IMR-90 (cell line): ENCODE data around the gene ART3. TPM values are rescaled to one million over a fixed set of nuclear protein-coding genes. Genes with fewer than 3 reads are reported as not detected.

Source experiments
- ATAC-seq: fragments of 200-7000 bp; cut with Tn5 transposase; 2 replicates; pipeline ENCODE4 v1.9.1; 2020; ENCODE audit warnings: low read depth, mild to moderate bottlenecking, moderate library complexity
- BruUV-seq: library from RNA; stranded (reverse); fragments of 400-500 nt; replicated peaks from 2 replicates; lab custom pipeline; 2021; lab: Mats Ljungman, UMichigan
- CTCF ChIA-PET: fragments of 300-600 bp; formaldehyde crosslinking; extraction: SDS; loops from one replicate; lab custom pipeline; 2021; ENCODE audit warnings: antibody characterized with exemption; lab: Yijun Ruan, JAX
- POLR2A ChIA-PET: fragments of 300-600 bp; sonication (Branson Sonifier 250); formaldehyde crosslinking; loops from one replicate; lab custom pipeline; 2022; ENCODE audit warnings: antibody characterized with exemption; ENCODE audit not compliant: unreplicated experiment; lab: Charles Lee
- DNase-seq: peaks from one replicate; pipeline ENCODE4 v3.0.0; 2013
- H2AFZ ChIP-seq: replicated peaks from 2 replicates; pipeline ENCODE3; 2013; ENCODE audit warnings: low read length, mild to moderate bottlenecking; ENCODE audit not compliant: poor library complexity
- H2AK5ac ChIP-seq: 2 replicates; pipeline ENCODE4 v1.6.1; 2013; ENCODE audit warnings: low read depth, low read length, inconsistent platforms
- H2AK9ac ChIP-seq: replicated peaks from 2 replicates; pipeline ENCODE3; 2013; ENCODE audit warnings: mild to moderate bottlenecking, low read depth, low read length, moderate library complexity; ENCODE audit not compliant: poor library complexity
- H2BK120ac ChIP-seq: 2 replicates; pipeline ENCODE4 v1.6.1; 2013; ENCODE audit warnings: low read depth, low read length, inconsistent platforms
- H2BK15ac ChIP-seq: 3 replicates; pipeline ENCODE4 v1.6.1; 2013; ENCODE audit warnings: low read depth, low read length, inconsistent platforms
- H2BK20ac ChIP-seq: 2 replicates; pipeline ENCODE4 v1.6.1; 2013; ENCODE audit warnings: low read depth, mild to moderate bottlenecking, inconsistent platforms, low read length, moderate library complexity
- H2BK5ac ChIP-seq: 2 replicates; pipeline ENCODE4 v1.6.1; 2013; ENCODE audit warnings: mild to moderate bottlenecking, low read depth, low read length, inconsistent platforms; ENCODE audit not compliant: poor library complexity, severe bottlenecking
- H3K14ac ChIP-seq: replicated peaks from 2 replicates; pipeline ENCODE4 v1.6.1; 2013; ENCODE audit warnings: low read depth, low read length, inconsistent platforms
- H3K18ac ChIP-seq: 2 replicates; pipeline ENCODE4 v1.6.1; 2013; ENCODE audit warnings: low read depth, low read length, control low read depth
- H3K23ac ChIP-seq: 2 replicates; pipeline ENCODE4 v1.6.1; 2013; ENCODE audit warnings: low read depth, low read length, inconsistent platforms
- H3K27ac ChIP-seq: 2 replicates; pipeline ENCODE4 v1.5.1; 2013; ENCODE audit warnings: mild to moderate bottlenecking, control low read depth, low read length; ENCODE audit not compliant: insufficient read depth
- H3K27me3 ChIP-seq: 2 replicates; pipeline ENCODE4 v1.6.1; 2013; ENCODE audit warnings: low read length; ENCODE audit not compliant: control insufficient read depth, insufficient read depth
- H3K36me3 ChIP-seq: 2 replicates; pipeline ENCODE4 v1.6.1; 2013; ENCODE audit warnings: low read length, mixed read lengths; ENCODE audit not compliant: control insufficient read depth, insufficient read depth
- H3K4ac ChIP-seq: 2 replicates; pipeline ENCODE4 v1.6.1; 2013; ENCODE audit warnings: low read depth, low read length, inconsistent platforms
- H3K4me1 ChIP-seq: 2 replicates; pipeline ENCODE4 v1.6.1; 2013; ENCODE audit warnings: low read length, mixed read lengths; ENCODE audit not compliant: control insufficient read depth, insufficient read depth
- H3K4me2 ChIP-seq: 2 replicates; pipeline ENCODE4 v1.6.1; 2013; ENCODE audit warnings: low read depth, mild to moderate bottlenecking, control low read depth, low read length, moderate library complexity
- H3K4me3 ChIP-seq: 2 replicates; pipeline ENCODE4 v1.5.1; 2013; ENCODE audit warnings: low read depth, mild to moderate bottlenecking, control low read depth, low read length, moderate library complexity; ENCODE audit not compliant: insufficient read depth
- H3K56ac ChIP-seq: 2 replicates; pipeline ENCODE4 v1.6.1; 2013; ENCODE audit warnings: low read length, inconsistent platforms; ENCODE audit not compliant: insufficient read depth; ENCODE audit errors: extremely low read depth
- H3K79me1 ChIP-seq, 2 experiments: 2 replicates each; pipeline ENCODE4 v1.6.1; 2013; ENCODE audit warnings: low read length in 2 of 2, inconsistent platforms in 1 of 2, low read depth in 1 of 2
- H3K9ac ChIP-seq: 2 replicates; pipeline ENCODE4 v1.6.1; 2013; ENCODE audit warnings: low read depth, low read length, control low read depth
- H3K9me1 ChIP-seq: 2 replicates; pipeline ENCODE4 v1.6.1; 2013; ENCODE audit warnings: low read length, inconsistent platforms; ENCODE audit not compliant: insufficient read depth
- H3K9me3 ChIP-seq: 2 replicates; pipeline ENCODE4 v1.6.1; 2013; ENCODE audit warnings: low read length; ENCODE audit not compliant: control insufficient read depth, insufficient read depth
- H4K20me1 ChIP-seq: 2 replicates; pipeline ENCODE4 v1.6.1; 2013; ENCODE audit warnings: low read length, inconsistent platforms; ENCODE audit not compliant: insufficient read depth
- H4K5ac ChIP-seq: 2 replicates; pipeline ENCODE4 v1.6.1; 2013; ENCODE audit warnings: mild to moderate bottlenecking, low read depth, low read length, control low read depth
- H4K8ac ChIP-seq, 2 experiments: 2 replicates each; pipeline ENCODE4 v1.6.1; 2013; ENCODE audit warnings: low read depth in 2 of 2, low read length in 2 of 2, control low read depth in 1 of 2, inconsistent platforms in 1 of 2
- H4K91ac ChIP-seq: 2 replicates; pipeline ENCODE4 v1.6.1; 2013; ENCODE audit warnings: low read depth, low read length, inconsistent platforms; ENCODE audit not compliant: insufficient read depth
- BHLHE40 ChIP-seq: fragments of 150-350 bp; IDR thresholded peaks from 2 replicates; pipeline ENCODE4 v1.6.1; 2016; ENCODE audit warnings: mild to moderate bottlenecking, low read depth, low read length
- CEBPB ChIP-seq: IDR thresholded peaks from 2 replicates; pipeline ENCODE4 v1.6.1; 2012; ENCODE audit warnings: low read depth, low read length, improper control_type of control experiment
- CHD1 ChIP-seq: IDR thresholded peaks from 2 replicates; pipeline ENCODE4 v1.6.1; 2012; ENCODE audit warnings: low read depth, low read length, improper control_type of control experiment
- FOS ChIP-seq: fragments of 150-350 bp; IDR thresholded peaks from 2 replicates; pipeline ENCODE4 v1.6.1; 2016; ENCODE audit warnings: low read depth, low read length
- MAFK ChIP-seq: IDR thresholded peaks from 2 replicates; pipeline ENCODE4 v1.6.1; 2012; ENCODE audit warnings: low read depth, low read length, improper control_type of control experiment
- MAZ ChIP-seq: IDR thresholded peaks from 2 replicates; pipeline ENCODE4 v1.6.1; 2012; ENCODE audit warnings: low read depth, mild to moderate bottlenecking, low read length, improper control_type of control experiment, moderate library complexity, borderline replicate concordance
- MXI1 ChIP-seq: IDR thresholded peaks from 2 replicates; pipeline ENCODE4 v1.6.1; 2012; ENCODE audit warnings: low read depth, mild to moderate bottlenecking, low read length, moderate library complexity, borderline replicate concordance
- NFE2L2 ChIP-seq: fragments of 150-350 bp; IDR thresholded peaks from 2 replicates; pipeline ENCODE4 v1.6.1; 2016; ENCODE audit warnings: low read depth, mild to moderate bottlenecking, low read length
- POLR2A ChIP-seq: IDR thresholded peaks from 2 replicates; pipeline ENCODE4 v1.6.1; 2012; ENCODE audit warnings: mild to moderate bottlenecking, low read depth, low read length
- RAD21 ChIP-seq: IDR thresholded peaks from 2 replicates; pipeline ENCODE4 v1.6.1; 2012; ENCODE audit warnings: low read length, improper control_type of control experiment
- RCOR1 ChIP-seq: IDR thresholded peaks from 2 replicates; pipeline ENCODE4 v1.6.1; 2012; ENCODE audit warnings: mild to moderate bottlenecking, low read length, improper control_type of control experiment; ENCODE audit not compliant: insufficient replicate concordance
- RFX5 ChIP-seq: IDR thresholded peaks from 2 replicates; pipeline ENCODE4 v1.8.0; 2012; ENCODE audit warnings: low read depth, mild to moderate bottlenecking, low read length, moderate library complexity
- SMC3 ChIP-seq: fragments of 150-350 bp; IDR thresholded peaks from 2 replicates; pipeline ENCODE4 v1.6.1; 2016; ENCODE audit warnings: low read depth, mild to moderate bottlenecking, antibody characterized with exemption, low read length, moderate library complexity
- WGBS, 2 experiments: methylation state at CpG; one replicate each; pipeline versions ENCODE4 v1.1.5 to v1.1.7; 2013; ENCODE audit warnings: missing lambda C conversion rate in 2 of 2; ENCODE audit not compliant: insufficient read length in 1 of 2; ENCODE audit errors: extremely low coverage in 2 of 2; 5-methylcytosine and 5-hydroxymethylcytosine counted together
- dilution Hi-C: fragments of 300-500 bp; cut with HindIII; formaldehyde crosslinking; loops from one replicate; pipeline ENCODE4 v1.14.3; 2018; ENCODE audit warnings: low sequenced_read_pairs; ENCODE audit not compliant: unreplicated experiment
- in situ Hi-C: fragments of 300-500 bp; cut with MboI; formaldehyde crosslinking; loops from 3 replicates; pipeline ENCODE4 v1.14.3; 2019; ENCODE audit warnings: low sequenced_read_pairs, inconsistent platforms, mixed read lengths
- intact Hi-C: fragments of 100-400 bp; cut with micrococcal nuclease; formaldehyde crosslinking; loops from 2 replicates; pipeline ENCODE4 v1.10.0; 2022
- polyA plus RNA-seq, 3 experiments: library from polyadenylated mRNA; depleted of rRNA; stranded (reverse); fragments of >200 nt; gene quantifications; 2 replicates each; pipeline ENCODE4 v1.2.3, GENCODE V29; 2012; ENCODE audit warnings: low replicate concordance in 1 of 3
- total RNA-seq: library from RNA; depleted of rRNA; stranded (reverse); fragments of >200 nt; gene quantifications from 2 replicates; pipeline ENCODE4 v1.2.3, GENCODE V29; 2012
- TF ChIP-seq, protein P1 (sequence below): fragments of 150-350 bp; IDR thresholded peaks from 2 replicates; pipeline ENCODE4 v1.6.1; 2016; ENCODE audit warnings: low read depth, mild to moderate bottlenecking, low read length, moderate library complexity, borderline replicate concordance
- TF ChIP-seq, protein P2 (sequence below): conservative IDR thresholded peaks from 2 replicates; pipeline ENCODE4 v1.5.1; 2012; ENCODE audit warnings: mild to moderate bottlenecking, low read depth, low read length, improper control_type of control experiment
- TF ChIP-seq, protein P3 (sequence below): fragments of 150-350 bp; IDR thresholded peaks from 2 replicates; pipeline ENCODE4 v1.6.1; 2017; ENCODE audit warnings: mild to moderate bottlenecking, antibody characterized with exemption, low read length, low read depth

The ART3 gene
- total and polyA plus RNA-seq, 2 of the 4 experiments (the other 2 are of a cell fraction) = 0.15 TPM; not detected in 1

DNA sequence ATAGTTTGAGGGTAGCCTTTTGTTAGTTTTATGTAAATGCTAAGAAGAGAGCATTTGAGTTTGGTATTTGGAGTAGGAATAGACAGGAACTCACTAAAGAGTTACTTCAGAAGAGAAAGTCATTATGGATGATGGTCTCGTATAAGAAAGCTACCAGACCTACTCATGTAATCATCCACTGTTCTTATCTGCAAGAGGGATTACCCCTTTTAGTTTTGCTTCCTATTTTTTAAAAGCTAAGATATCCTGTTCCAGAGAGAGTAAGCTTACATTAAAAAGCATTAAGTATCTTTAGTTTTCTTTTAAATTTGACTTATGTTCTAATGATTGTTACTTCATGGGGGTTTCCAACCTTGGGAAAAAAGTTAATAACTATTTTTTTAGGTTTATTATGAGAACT lies 12.5 kb upstream of the ART3 start:
- no peak overlapping the region for H4K5ac ChIP-seq
- intact Hi-C loops = loop anchor here (10.0 kb wide), 1 partner anchor 147 kb away; no protein-coding TSS in a partner anchor
- WGBS, 2 experiments = no CpG with 5 or more reads among the region's 1 CpG
- H2AK5ac ChIP-seq = no peak overlapping the region
- H3K56ac ChIP-seq = no peak overlapping the region
- H3K27me3 ChIP-seq = no peaks in the 10 kb centered on the region; the same call in 1 of the 2 replicates
- no peak overlapping the region for H3K18ac ChIP-seq
- H3K4me1 ChIP-seq = no peaks in the 10 kb centered on the region; the same call in 1 of the 2 replicates
- H3K23ac ChIP-seq = no peak overlapping the region
- no peak overlapping the region for H2BK20ac ChIP-seq
- ATAC-seq = no peak
- H4K20me1 ChIP-seq = no peaks in the 10 kb centered on the region
- no peaks in the 10 kb centered on the region for H3K9me3 ChIP-seq
- BruUV-seq = no TSS peak
- H4K8ac ChIP-seq = no peak overlapping the region
- no peak overlapping the region for H3K4ac ChIP-seq
- no peak overlapping the region for H2BK5ac ChIP-seq
- no peak overlapping the region for H4K91ac ChIP-seq
- H2BK120ac ChIP-seq = no peak overlapping the region
- dilution Hi-C loops = no loop called here
- H2BK15ac ChIP-seq = no peak overlapping the region
- no peak overlapping the region for H2AK9ac ChIP-seq
- ChIA-PET POLR2A (no interaction called here), CTCF (interaction anchor here (1.0 to 1.4 kb wide), 3 partner anchors 8 to 69 kb away, joined by 4 to 6 read pairs (median 4); no protein-coding TSS in a partner anchor)
- in situ Hi-C loops = no loop called here
- H3K9me1 ChIP-seq = no peaks in the 10 kb centered on the region
- no peak overlapping the region for H3K14ac ChIP-seq
- TF ChIP-seq MXI1 (no peak), CEBPB (no peak), FOS (no peak), POLR2A (no peak), CHD1 (no peak), MAFK (no peak), MAZ (no peak), RFX5 (no peak), RCOR1 (no peak), RAD21 (no peak), BHLHE40 (no peak), SMC3 (no peak), NFE2L2 (no peak)
- TF ChIP-seq, protein P1, sequence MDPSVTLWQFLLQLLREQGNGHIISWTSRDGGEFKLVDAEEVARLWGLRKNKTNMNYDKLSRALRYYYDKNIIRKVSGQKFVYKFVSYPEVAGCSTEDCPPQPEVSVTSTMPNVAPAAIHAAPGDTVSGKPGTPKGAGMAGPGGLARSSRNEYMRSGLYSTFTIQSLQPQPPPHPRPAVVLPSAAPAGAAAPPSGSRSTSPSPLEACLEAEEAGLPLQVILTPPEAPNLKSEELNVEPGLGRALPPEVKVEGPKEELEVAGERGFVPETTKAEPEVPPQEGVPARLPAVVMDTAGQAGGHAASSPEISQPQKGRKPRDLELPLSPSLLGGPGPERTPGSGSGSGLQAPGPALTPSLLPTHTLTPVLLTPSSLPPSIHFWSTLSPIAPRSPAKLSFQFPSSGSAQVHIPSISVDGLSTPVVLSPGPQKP = no peak
- TF ChIP-seq, protein P2, sequence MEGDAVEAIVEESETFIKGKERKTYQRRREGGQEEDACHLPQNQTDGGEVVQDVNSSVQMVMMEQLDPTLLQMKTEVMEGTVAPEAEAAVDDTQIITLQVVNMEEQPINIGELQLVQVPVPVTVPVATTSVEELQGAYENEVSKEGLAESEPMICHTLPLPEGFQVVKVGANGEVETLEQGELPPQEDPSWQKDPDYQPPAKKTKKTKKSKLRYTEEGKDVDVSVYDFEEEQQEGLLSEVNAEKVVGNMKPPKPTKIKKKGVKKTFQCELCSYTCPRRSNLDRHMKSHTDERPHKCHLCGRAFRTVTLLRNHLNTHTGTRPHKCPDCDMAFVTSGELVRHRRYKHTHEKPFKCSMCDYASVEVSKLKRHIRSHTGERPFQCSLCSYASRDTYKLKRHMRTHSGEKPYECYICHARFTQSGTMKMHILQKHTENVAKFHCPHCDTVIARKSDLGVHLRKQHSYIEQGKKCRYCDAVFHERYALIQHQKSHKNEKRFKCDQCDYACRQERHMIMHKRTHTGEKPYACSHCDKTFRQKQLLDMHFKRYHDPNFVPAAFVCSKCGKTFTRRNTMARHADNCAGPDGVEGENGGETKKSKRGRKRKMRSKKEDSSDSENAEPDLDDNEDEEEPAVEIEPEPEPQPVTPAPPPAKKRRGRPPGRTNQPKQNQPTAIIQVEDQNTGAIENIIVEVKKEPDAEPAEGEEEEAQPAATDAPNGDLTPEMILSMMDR = no peak
- TF ChIP-seq, protein P3, sequence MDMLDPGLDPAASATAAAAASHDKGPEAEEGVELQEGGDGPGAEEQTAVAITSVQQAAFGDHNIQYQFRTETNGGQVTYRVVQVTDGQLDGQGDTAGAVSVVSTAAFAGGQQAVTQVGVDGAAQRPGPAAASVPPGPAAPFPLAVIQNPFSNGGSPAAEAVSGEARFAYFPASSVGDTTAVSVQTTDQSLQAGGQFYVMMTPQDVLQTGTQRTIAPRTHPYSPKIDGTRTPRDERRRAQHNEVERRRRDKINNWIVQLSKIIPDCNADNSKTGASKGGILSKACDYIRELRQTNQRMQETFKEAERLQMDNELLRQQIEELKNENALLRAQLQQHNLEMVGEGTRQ = no peak
- H3K4me2 ChIP-seq = no peak overlapping the region
- no peak overlapping the region for H2AFZ ChIP-seq
- H3K27ac ChIP-seq = no peak overlapping the region
- no peak overlapping the region for H3K4me3 ChIP-seq
- H3K36me3 ChIP-seq = no peaks in the 10 kb centered on the region
- H3K9ac ChIP-seq = no peak overlapping the region
- no peaks in the 10 kb centered on the region for H3K79me1 ChIP-seq
- DNase-seq = no peak
